Stimulated activated naive CD4-positive, alpha-beta T cell (primary cell): ENCODE measurements around the gene SAMM50.

Experiments
- DNase-seq, 6 experiments: peaks; one replicate each; lab custom pipeline; 2025; lab: John Stamatoyannopoulos, UW

SAMM50 gene

DNA sequence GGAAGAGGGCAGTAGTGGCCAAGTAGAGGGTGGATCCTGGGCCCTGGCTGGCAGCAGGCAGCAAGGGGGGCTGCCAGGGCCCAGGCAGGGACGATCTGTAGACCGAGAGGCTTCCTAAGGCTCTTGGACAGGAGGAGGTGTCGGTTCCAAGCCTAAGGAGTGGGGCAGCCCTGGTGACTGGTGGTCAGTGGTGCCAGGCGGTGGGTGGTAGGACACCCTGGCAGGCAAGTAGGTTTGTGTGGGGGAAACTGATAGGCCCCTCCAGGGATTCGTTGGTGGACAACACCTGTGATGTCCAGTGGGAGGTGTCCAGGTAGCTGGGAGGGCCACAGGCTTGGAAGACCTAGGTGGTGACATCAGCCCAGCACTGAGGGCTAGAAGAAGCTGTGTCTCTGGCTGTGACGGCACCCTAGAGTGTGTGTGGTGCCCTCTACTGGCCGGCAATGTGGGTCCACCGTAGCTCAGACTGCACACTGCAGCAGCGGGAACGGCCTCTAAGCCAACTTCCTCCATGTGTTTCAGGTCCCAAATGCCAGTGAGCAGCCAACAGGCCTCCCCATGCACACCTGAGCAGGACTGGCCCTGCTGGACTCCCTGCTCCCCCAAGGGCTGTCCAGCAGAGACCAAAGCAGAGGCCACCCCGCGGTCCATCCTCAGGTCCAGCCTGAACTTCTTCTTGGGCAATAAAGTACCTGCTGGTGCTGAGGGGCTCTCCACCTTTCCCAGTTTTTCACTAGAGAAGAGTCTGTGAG lies 9.4 kb upstream of the SAMM50 start:
- peak in 5 of 6 experiments; percentile 29 to 36 (median 34) for DNase-seq

DNA sequence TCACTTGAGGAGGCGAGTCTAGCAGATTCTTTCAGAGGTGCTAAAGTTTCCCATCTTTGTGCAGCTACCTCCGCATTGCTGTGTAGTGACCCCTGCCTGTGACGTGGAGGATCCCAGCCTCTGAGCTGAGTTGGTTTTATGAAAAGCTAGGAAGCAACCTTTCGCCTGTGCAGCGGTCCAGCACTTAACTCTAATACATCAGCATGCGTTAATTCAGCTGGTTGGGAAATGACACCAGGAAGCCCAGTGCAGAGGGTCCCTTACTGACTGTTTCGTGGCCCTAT lies 8.9 kb upstream of the SAMM50 start:
- DNase-seq, result no peak

DNA sequence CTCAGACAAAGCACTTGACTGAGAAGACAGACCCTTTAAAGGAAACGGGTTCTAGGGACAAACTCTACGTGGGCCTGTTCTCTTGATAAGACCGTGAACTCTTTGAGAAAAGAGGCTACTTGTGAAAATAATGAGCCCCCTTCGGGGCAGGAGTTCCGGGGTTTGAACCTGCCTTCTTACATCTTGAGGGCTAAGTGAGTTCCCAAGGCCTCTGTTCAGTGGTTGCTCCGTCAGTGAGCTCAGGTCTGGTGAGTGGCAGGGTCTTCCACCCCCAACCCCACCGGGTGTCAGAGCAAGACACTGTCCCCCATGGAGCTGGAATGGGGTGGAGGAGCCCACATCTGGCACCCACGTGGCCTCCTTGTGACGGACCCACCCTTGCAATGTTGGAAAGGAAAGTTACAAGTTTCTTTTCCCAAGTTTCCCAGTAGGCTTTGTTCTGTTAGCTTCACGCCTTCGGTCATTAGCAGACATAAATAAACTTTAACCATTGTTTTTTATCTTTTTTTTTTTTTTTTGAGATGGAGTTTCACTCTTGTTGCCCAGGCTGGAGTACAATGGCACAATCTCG lies 6.3 kb upstream of the SAMM50 start:
- DNase-seq, result no peak

DNA sequence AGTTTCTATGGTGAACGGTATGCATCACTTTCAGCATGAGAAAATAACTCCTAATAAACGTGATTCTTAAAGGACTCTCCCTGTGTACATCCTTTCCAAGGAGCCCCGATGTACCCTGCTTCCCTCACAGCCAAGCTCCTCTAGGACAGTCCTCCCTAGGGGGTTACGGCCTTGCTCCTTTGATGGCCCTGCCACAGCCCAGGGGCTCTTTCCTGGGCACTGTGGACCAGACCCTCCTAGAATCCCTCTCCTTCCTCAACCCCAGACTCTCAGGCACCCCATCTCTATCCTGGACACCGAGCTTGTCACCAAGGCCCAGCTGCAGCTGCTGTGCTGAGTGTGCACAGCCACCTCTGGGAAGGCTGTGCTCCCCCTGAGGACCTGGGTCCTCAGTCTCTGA lies 3.9 kb upstream of the SAMM50 start:
- DNase-seq, result no peak

DNA sequence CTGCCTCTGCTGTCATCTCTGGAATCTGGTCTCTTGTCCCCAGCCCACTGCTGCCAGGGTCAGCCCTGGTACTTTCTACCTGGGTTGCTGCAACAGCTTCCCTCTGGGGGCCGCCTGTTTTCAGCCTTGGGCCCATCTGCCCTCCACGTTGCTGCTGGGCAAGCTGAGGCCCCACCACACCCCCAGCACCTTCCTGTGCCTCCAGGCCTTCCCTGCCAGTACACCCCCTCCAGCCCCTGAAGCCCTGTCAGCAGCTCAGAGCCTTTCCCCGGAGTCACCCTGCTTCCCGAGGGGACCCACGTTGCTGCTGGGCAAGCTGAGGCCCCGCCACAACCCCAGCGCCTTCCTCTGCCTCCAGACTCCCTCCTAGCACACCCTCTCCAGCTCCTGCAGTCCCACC lies 3.3 kb upstream of the SAMM50 start:
- no peak for DNase-seq

DNA sequence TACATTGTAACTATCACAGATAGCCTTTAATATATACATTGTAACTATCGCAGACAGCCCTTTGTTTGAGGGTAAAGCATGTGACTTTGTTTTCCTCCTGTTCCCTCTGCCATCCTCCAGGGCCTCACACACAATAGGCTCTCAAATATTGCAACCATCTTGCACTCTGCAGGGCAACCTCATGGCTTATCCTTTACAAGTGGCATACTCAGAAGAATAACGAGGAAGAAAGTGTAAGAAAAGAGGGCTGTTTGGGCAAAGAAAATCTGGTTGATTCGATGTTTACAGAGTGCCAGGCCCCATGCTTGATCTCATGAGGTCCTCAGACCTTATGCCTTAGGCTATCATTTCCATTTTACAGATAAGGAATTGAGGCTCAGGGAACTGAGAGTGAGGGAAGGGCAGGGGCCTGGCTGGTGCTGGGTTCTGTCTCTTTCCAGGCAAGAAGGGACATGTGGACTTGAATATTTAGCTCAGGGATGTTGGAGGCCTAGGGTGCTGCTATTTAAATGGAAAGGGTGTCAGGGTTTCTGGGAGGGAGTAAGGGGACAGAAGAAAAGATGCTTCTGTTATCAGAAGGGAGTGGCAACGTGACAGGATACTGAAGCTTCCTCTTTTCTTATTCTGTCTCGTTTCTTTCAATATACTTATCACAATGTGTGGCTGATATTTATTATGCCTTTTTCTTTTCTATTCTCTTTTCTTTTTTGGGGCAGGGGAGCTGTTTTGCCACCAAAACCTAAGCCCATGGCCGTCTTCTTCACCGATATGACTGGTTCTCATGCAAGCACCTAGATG lies 1.1 kb upstream of the SAMM50 start:
- DNase-seq, result no peak

DNA sequence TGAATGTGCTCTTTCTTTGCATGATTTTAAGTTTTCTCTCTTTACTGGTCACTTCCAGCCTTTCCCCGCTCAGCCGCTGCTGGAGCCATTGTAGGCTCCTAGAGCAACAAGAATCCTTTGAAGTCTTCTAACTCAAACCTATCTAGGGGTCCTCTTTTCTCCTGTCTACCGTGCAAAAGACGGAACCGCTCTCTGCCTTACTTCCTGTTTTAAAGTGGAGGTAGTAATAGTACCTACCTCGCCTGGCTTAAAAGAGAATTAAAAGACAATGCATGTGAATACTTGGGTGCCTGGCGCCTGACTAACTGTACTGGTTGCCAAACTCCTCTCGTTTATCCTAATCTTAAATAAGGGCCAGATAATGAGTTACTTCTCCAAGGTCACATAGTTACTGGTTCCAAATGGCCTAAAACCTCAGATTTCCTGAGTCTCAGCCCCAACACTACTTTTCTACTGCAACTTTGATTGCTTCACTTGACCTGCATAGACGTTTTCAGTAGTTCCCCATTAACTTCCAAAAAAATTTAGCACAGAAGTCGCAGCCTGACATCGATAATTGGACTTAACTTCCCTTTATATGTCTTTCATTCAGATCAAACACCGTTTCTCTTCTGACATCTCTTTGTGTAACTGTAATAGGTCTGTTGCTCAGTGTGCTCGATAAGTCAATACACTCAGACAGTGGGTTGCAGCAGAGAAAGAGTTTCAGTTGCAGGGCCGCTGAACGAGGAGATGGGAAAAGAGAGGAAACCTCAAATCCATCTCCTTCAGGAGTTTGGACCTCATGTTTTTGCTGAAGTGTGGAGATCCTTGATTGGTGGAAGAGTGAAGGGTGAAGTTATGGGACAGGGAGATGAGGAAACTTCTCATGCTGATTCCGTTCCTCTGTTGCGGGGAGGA lies 891 bp downstream of the SAMM50 start:
- peak in 1 of 6 experiments; percentile 40 for DNase-seq

DNA sequence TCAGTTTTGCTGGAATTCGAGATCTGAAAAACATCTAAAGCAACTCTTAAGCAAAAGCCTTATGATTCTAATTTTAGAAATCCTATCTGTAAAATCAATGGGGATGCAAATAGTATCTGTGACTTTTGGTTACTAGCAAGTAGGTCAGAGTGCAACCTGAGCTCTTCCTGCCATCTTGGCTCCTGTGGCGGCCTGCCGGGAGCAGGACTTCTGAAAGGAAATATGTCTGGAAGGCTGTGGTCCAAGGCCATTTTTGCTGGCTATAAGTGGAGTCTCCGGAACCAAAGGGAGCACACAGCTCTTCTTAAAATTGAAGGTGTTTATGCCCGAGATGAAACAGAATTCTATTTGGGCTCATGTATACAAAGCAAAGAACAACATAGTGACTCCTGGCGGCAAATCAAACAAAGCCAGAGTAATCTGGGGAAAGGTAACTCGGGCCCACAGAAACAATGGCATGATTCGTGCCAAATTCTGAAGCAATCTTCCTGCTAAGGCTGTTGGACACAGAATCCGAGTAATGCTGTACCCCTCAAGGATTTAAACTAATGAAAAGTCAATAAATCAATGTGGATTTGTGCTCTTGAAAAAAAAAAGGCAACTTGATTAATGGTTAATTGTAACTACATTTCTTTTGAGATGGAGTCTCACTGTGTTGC lies 1.7 kb downstream of the SAMM50 start:
- DNase-seq, result no peak

DNA sequence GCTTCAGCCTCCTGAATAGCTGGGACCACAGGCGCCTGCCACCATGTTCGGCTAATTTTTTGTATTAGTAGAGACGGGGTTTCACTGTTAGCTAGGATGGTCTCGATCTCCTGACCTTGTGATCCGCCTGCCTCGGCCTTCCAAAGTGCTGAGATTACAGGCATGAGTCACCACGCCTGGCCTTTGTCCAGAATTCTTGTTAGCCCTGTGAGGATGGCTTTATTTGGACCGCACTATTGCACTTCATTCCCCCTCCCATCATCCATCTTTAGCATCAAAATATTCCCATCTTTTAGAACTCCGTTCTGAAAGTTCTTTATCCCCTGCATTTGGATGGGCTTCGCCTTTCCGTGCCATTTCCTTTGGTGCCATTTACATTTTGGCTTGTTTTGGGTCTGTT lies 2.6 kb downstream of the SAMM50 start:
- DNase-seq, result no peak

DNA sequence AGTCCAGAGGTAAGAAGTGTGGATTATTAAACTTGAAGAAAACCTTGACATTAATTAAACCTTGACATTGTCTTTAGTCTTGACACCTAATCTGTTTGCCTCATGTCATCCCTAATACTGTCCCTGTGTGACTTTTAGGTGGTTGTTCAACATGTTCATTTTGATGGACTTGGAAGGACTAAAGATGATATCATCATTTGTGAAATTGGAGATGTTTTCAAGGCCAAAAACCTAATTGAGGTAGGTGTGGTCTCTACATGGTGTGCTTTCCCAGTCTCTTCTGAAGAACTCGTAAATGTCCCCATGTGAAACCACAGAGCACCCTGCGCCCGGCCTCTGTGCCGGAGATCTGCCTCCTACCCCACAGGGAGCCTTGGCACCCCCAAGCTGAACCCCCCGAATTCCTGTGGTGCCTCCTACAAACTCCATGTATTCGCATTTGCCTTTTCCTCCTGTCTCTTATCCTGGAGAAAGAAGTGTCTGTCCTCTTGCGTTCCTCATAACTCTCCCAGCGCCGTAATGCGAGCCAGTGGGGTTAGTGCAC lies 9.1 kb downstream of the SAMM50 start:
- no peak for DNase-seq

DNA sequence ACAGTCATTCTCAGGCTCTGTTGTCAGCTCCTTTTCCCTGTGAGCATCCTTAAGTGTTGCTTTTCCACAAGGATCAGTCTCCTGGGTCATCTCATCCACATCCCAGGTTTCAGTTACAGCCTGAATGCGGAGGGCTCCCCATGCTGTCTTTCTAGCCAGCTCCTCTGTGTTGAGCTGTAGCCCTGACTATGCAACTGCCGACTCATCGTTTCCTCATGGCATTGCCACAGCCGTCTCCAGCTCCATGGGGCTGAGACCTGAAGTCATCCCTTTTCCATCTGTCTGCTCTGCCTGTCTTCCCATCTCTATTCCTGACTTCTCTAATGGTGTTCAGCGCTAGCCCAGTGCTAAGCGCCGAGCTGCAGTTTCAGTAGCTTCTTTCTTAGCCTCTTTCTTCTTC lies 11.8 kb downstream of the SAMM50 start:
- DNase-seq, result no peak

DNA sequence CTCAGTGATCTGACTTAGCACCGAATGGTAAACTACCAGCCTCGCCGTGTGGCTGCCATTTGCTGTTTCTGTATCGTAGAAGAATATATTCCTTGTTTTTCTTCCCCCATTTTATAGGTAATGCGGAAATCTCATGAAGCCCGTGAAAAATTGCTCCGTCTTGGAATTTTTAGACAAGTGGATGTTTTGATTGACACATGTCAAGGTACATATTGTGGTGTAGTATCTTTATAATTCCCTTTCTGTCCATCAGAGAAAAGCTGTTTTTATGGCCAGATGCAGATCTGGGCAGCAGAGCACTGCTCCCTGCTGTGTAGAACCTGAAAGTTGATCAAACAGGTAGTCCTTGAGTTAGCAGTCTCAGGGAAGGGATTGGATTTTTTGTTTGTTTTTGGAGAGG lies 13.4 kb downstream of the SAMM50 start:
- no peak for DNase-seq

DNA sequence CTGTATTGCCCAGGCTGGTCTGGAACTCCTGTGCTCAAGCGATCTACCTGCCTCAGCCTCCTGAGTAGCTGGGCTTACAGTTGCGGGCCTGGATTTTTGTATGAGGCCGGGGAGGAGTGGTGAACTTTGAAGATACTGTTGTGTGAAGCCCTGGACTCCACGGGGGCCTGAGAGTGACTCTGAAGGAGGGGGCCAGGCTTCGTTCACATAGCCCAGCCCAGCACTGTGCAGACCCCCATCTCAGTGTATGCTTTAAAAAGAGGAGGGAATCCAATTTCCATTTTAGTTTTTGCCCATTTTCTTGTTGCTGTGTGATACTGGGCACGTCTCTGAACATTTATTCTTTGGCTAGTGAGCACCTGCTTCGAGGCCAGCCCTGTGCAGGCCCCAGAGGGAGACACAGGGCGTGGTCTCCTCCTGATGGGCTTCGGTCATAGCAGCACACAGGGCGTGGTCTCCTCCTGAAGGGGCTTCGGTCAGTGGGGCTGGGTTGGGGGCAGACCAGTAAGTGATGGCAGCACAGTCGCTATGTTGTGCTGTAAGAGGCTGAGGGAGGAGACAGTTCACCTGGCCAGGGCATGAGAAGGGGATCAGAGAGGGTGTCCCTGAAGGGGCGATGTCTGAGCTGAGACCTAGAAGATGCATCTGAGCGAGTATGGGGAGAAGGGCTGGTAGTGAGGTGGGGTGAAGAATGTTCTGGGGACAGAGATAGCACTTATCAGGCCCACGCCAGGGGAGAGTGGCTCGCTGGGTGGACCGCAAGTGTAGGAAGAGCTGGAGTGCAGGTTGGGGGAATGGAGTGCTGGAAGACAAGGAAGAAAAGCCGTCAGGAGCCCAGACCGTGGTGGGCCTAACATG lies 14.0 kb downstream of the SAMM50 start:
- DNase-seq, result no peak

DNA sequence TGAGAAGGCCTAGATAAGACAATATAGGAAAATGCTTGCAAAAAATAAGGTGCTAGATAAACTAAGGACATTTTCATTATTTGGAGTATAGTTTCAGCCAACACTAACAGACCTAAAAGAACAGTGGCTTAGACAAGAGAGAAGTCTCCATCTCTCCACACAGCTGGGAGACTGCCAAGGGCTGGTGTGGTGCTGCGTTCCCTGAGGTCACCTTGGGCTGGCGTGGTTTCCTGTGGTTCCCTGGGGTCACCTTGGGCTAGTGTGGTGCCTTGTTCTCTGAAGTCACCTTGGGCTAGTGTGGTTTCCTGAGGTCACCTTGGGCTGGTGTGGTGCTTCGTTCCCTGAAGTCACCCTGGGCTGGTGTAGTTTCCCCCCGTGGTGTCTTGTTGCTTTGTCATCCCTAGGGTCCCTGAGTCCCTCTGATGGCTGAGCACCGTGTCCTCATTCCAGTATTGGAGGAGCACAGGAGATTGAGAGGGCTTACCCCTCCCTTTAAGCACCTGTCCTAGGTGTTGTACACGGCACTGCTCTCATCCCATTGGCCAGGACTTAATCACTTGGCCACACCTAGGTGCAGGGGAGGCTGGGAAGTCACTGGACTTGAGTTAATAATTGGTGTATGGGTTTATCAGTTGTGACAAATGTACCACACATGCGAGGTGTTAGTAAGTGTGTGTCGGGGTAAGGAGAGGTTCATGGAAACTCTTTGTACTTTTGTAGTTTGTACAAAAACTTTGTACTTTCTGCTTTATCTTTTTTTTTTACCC lies 14.9 kb downstream of the SAMM50 start:
- no peak for DNase-seq

DNA sequence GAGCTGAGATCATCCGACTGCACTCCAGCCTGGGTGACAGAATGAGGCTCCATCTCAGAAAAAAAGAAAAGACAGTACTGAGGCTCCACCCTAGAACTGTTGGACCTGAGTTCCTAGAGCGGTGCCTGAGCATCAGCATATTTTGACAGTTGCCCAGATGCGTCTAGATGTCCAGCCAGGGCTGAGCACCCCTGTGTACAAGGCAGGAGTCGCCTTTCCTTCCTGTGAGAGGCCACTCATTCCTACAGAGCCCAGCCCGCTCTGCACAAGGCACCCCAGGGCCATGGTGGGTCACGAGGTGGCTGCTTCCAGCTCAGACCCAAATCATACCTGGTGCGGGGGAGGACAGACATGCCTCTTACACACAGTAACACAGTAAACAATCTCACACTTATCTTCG lies 15.9 kb downstream of the SAMM50 start:
- no peak for DNase-seq

DNA sequence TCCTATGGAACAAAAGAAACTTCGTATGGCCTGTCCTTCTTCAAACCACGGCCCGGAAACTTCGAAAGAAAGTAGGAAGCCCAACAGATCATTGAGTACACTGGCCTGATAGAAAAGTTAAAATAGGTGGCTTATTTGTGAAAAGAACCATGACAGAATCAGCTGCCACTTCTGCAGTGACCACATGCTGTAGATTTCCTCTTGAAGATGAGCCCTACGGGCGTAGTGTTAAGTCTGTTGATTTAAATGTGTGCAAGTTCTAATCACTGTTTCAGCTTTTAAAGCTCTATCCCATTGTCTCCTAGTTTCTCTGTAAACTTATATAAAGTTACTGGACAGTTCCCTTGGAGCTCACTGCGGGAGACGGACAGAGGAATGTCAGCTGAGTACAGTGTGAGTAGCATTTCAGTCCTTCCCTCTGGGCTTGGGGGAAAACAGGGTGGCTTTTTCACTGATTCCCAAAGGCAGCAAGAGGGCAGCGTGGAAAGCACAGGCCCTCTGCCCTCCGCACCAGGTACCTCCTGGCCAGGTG lies 17.8 kb downstream of the SAMM50 start:
- no peak for DNase-seq

DNA sequence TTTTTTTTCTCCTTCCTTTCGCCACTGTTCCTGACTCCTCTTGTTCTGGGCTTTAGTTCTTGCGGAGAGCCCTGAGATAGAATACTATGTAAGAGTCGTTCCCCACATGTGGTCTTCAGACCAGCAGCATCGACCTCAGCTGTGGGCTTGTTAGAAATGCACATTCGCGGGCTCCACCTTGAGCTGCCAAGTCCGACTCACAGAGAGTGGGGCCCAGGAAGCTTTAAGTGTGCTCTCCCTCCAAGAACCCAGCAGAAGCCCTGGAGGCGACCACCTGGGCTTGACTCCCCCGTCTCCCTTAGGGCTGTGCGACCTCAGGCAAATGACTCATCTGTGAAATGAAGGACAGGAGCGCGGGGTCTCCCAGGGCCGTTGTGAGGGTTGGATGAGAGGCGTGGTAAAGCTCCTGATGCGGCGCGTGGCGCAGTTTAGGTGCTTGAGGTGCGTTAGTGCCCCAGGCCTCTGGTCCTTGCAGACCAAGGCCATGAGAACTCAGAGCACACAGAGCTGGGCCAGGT lies 18.8 kb downstream of the SAMM50 start:
- DNase-seq, result no peak

DNA sequence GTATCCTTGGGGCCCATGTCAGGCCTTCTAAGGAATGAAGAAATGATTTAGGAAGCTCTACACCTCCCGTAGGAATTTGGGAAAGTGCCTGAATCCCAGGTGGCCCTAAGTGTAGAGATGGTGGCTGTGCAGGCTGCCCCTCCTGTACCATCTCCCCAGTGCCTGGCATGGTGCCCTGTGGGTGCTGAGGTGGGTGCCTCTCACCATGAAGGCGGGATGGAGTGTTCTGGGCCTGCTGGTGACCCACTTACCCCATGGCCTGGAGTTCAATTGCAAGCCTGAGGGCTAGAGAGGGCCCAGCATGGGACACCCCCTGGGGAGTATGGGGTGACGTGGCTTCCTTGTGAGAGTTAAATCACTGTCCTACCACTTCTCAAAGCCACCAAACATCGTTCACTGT lies 19.8 kb downstream of the SAMM50 start:
- no peak for DNase-seq
